CD4-positive, alpha-beta memory T cell (primary cell): ENCODE measurements around the gene MAP4K4. TPM values are rescaled to one million over a fixed set of nuclear protein-coding genes. Genes with fewer than 3 reads are reported as not detected.

Source experiments
- CTCF ChIA-PET: fragments of 350-600 bp; sonication (Branson Sonifier 250); formaldehyde crosslinking; loops from one replicate; lab custom pipeline; 2021; ENCODE audit warnings: inconsistent platforms; ENCODE audit not compliant: partially characterized antibody; lab: Charles Lee
- POLR2A ChIA-PET: fragments of 350-600 bp; sonication (Branson Sonifier 250); formaldehyde crosslinking; loops from one replicate; lab custom pipeline; 2021; ENCODE audit not compliant: partially characterized antibody; lab: Charles Lee
- DNase-seq, 5 donors: peaks; one replicate each; pipeline versions ENCODE4 v3.0.0 to v3.0.0-alpha.2; 2020 to 2022; ENCODE audit warnings: mixed read lengths in 1 of 5
- H3K27ac ChIP-seq: one replicate; pipeline ENCODE4 v1.7.0; 2013; ENCODE audit warnings: low read depth, low read length
- H3K27me3 ChIP-seq: 2 replicates; pipeline ENCODE4 v1.7.0; 2013; ENCODE audit warnings: mild to moderate bottlenecking, low read length, moderate library complexity; ENCODE audit not compliant: insufficient read depth
- H3K36me3 ChIP-seq: 2 replicates; pipeline ENCODE4 v1.7.0; 2013; ENCODE audit warnings: mild to moderate bottlenecking, low read length, moderate library complexity; ENCODE audit not compliant: insufficient read depth
- H3K4me1 ChIP-seq: 2 replicates; pipeline ENCODE4 v1.7.0; 2013; ENCODE audit warnings: mild to moderate bottlenecking, low read length, moderate library complexity; ENCODE audit not compliant: insufficient read depth
- H3K4me3 ChIP-seq, 2 donors: one replicate each; pipeline ENCODE4 v1.7.0; 2013; ENCODE audit warnings: low read length in 2 of 2, mild to moderate bottlenecking in 1 of 2
- H3K9me3 ChIP-seq, 2 donors: one replicate each; pipeline ENCODE4 v1.7.0; 2013; ENCODE audit warnings: low read length in 2 of 2, control low read depth in 1 of 2; ENCODE audit not compliant: control insufficient read depth in 1 of 2
- H3K27ac Mint-ChIP-seq, 7 donors: one replicate each; pipeline ENCODE4 v1.8.0; 2020 to 2021; ENCODE audit warnings: mixed read lengths in 7 of 7, mild to moderate bottlenecking in 6 of 7, inconsistent platforms in 3 of 7, moderate library complexity in 3 of 7
- H3K27me3 Mint-ChIP-seq, 2 donors: one replicate each; pipeline ENCODE4 v1.8.0; 2020 to 2021; ENCODE audit warnings: mixed read lengths in 2 of 2
- H3K36me3 Mint-ChIP-seq, 2 donors: one replicate each; pipeline ENCODE4 v1.8.0; 2020 to 2021; ENCODE audit warnings: mixed read lengths in 2 of 2, inconsistent platforms in 1 of 2, mild to moderate bottlenecking in 1 of 2
- H3K4me1 Mint-ChIP-seq, 4 donors: one replicate each; pipeline ENCODE4 v1.8.0; 2020 to 2021; ENCODE audit warnings: mixed read lengths in 4 of 4, mild to moderate bottlenecking in 1 of 4
- H3K4me3 Mint-ChIP-seq, 8 donors: one replicate each; pipeline ENCODE4 v1.8.0; 2020 to 2021; ENCODE audit warnings: mixed read lengths in 8 of 8, mild to moderate bottlenecking in 7 of 8, moderate library complexity in 6 of 8, inconsistent platforms in 3 of 8
- H3K9me3 Mint-ChIP-seq, 8 donors: one replicate each; pipeline ENCODE4 v1.8.0; 2020 to 2021; ENCODE audit warnings: mixed read lengths in 8 of 8, mild to moderate bottlenecking in 5 of 8, inconsistent platforms in 3 of 8, moderate library complexity in 1 of 8
- intact Hi-C: fragments of 100-400 bp; cut with micrococcal nuclease; formaldehyde crosslinking; loops from one replicate; pipeline ENCODE4 v1.15.1; 2023
- polyA plus RNA-seq, 2 donors: library from polyadenylated mRNA; unstranded; fragments of 300-500 nt; fragmentation: Illumina TruSeq; gene quantifications; one replicate each; pipeline ENCODE4 v1.2.3, GENCODE V29; 2021
- total RNA-seq, 2 experiments: library from RNA; stranded (reverse); gene quantifications; one replicate each; pipeline ENCODE4 v1.2.3, GENCODE V29; 2021

Gene MAP4K4
- total and polyA plus RNA-seq, 4 experiments from 2014 or later: 2.4 to 114 (median 62.2) TPM

GRCh38 chr2:101806123-101806522, 108.6 kb downstream of the MAP4K4 start:
- Histone ChIP-seq H3K36me3 (no peaks in the 10 kb centered on the region), H3K4me3 (no peak overlapping the region), H3K4me1 (peaks cover 48% of the 10 kb centered on the region), H3K27me3 (no peaks in the 10 kb centered on the region), H3K27ac (no peak overlapping the region), H3K9me3 (no peaks in the 10 kb centered on the region)
- peaks cover 8 to 17% of the 10 kb centered on the region in 2 donors for H3K36me3 Mint-ChIP-seq
- intact Hi-C loops: no loop called here
- peak in 1 of 5 donors; percentile 41 for DNase-seq
- no peaks in the 10 kb centered on the region for H3K9me3 Mint-ChIP-seq
- H3K4me1 Mint-ChIP-seq: peaks cover 51 to 74% (median 63%) of the 10 kb centered on the region in 4 donors
- no peaks in the 10 kb centered on the region for H3K27me3 Mint-ChIP-seq
- peak overlapping the region in 1 of 8 donors; percentile 11 for H3K4me3 Mint-ChIP-seq
- H3K27ac Mint-ChIP-seq: peak overlapping the region in 3 of 7 donors; percentile 30 to 57 (median 42)
- POLR2A ChIA-PET: interaction anchor here (1.4 kb wide), 1 partner anchor 8 kb away, joined by 4 read pairs; no protein-coding TSS in a partner anchor
- CTCF ChIA-PET: interaction anchor here (1.8 kb wide), 1 partner anchor 11 kb away, joined by 5 read pairs; no protein-coding TSS in a partner anchor

GRCh38 chr2:101806701-101807100, 109.2 kb downstream of the MAP4K4 start:
- Mint-ChIP-seq H3K9me3 (peaks cover 0 to 3% (median 0%) of the 10 kb centered on the region in 8 donors), H3K4me1 (peaks cover 52 to 76% (median 64%) of the 10 kb centered on the region in 4 donors), H3K4me3 (peak overlapping the region in 3 of 8 donors; percentile 2 to 53 (median 4)), H3K36me3 (peaks cover 13 to 17% of the 10 kb centered on the region in 2 donors), H3K27ac (peak overlapping the region in 6 of 7 donors; percentile 2 to 83 (median 28)), H3K27me3 (no peaks in the 10 kb centered on the region)
- CTCF ChIA-PET: interaction anchor here (1.1 to 1.8 kb wide), 2 partner anchors 12 to 20 kb away, joined by 3 to 5 read pairs; no protein-coding TSS in a partner anchor
- no peaks in the 10 kb centered on the region for H3K27me3 ChIP-seq
- DNase-seq: no peak
- H3K36me3 ChIP-seq: no peaks in the 10 kb centered on the region
- POLR2A ChIA-PET: interaction anchor here (1.4 kb wide), 1 partner anchor 9 kb away, joined by 4 read pairs; no protein-coding TSS in a partner anchor
- intact Hi-C loops: no loop called here
- H3K9me3 ChIP-seq: no peaks in the 10 kb centered on the region
- H3K4me3 ChIP-seq: no peak overlapping the region
- no peak overlapping the region for H3K27ac ChIP-seq
- H3K4me1 ChIP-seq: peaks cover 46% of the 10 kb centered on the region

GRCh38 chr2:101807242-101807641, 109.7 kb downstream of the MAP4K4 start:
- Histone ChIP-seq H3K4me1 (peaks cover 40% of the 10 kb centered on the region), H3K9me3 (no peaks in the 10 kb centered on the region), H3K36me3 (no peaks in the 10 kb centered on the region), H3K27me3 (no peaks in the 10 kb centered on the region), H3K4me3 (no peak overlapping the region), H3K27ac (no peak overlapping the region)
- Mint-ChIP-seq H3K27ac (no peak overlapping the region), H3K9me3 (peaks cover 0 to 3% (median 0%) of the 10 kb centered on the region in 8 donors), H3K27me3 (no peaks in the 10 kb centered on the region), H3K4me3 (no peak overlapping the region), H3K4me1 (peaks cover 50 to 76% (median 64%) of the 10 kb centered on the region in 4 donors), H3K36me3 (peaks cover 15 to 18% of the 10 kb centered on the region in 2 donors)
- no peak for DNase-seq
- CTCF ChIA-PET: interaction anchor here (1.1 to 1.8 kb wide), 2 partner anchors 12 to 19 kb away, joined by 3 to 5 read pairs; no protein-coding TSS in a partner anchor
- intact Hi-C loops: no loop called here
- POLR2A ChIA-PET: interaction anchor here (1.4 kb wide), 1 partner anchor 10 kb away, joined by 4 read pairs; no protein-coding TSS in a partner anchor

GRCh38 chr2:101808006-101808562, 110.6 kb downstream of the MAP4K4 start:
- Histone ChIP-seq H3K36me3 (no peaks in the 10 kb centered on the region), H3K27ac (no peak overlapping the region), H3K4me1 (peaks cover 38% of the 10 kb centered on the region), H3K4me3 (no peak overlapping the region), H3K27me3 (no peaks in the 10 kb centered on the region), H3K9me3 (no peaks in the 10 kb centered on the region)
- Mint-ChIP-seq H3K4me1 (peaks cover 48 to 72% (median 62%) of the 10 kb centered on the region in 4 donors), H3K27me3 (no peaks in the 10 kb centered on the region), H3K9me3 (peaks cover 0 to 3% (median 0%) of the 10 kb centered on the region in 8 donors), H3K27ac (peak overlapping the region in 2 of 7 donors; percentile 8 to 22), H3K36me3 (peaks cover 11 to 18% of the 10 kb centered on the region in 2 donors), H3K4me3 (no peak overlapping the region)
- CTCF ChIA-PET: interaction anchor here (1.4 kb wide), 1 partner anchor 17 kb away, joined by 4 read pairs; no protein-coding TSS in a partner anchor
- intact Hi-C loops: no loop called here
- POLR2A ChIA-PET: no interaction called here
- DNase-seq: no peak

- CTCF ChIA-PET: interaction anchor here (1.0 to 2.7 kb wide), 2 partner anchors 13 to 391 kb away, joined by 3 to 6 read pairs; no protein-coding TSS in a partner anchor
- intact Hi-C loops: no loop called here
Observed at GRCh38 chr2:101809698-101810097, 112.2 kb downstream of the MAP4K4 start.

GRCh38 chr2:101811226-101812015, 113.9 kb downstream of the MAP4K4 start:
- H3K27me3 Mint-ChIP-seq: no peaks in the 10 kb centered on the region
- no peak overlapping the region for H3K27ac ChIP-seq
- H3K36me3 Mint-ChIP-seq: peaks cover 8 to 18% of the 10 kb centered on the region in 2 donors
- H3K9me3 Mint-ChIP-seq: peaks cover 0 to 3% (median 0%) of the 10 kb centered on the region in 8 donors
- no peak for DNase-seq
- no peaks in the 10 kb centered on the region for H3K9me3 ChIP-seq
- H3K4me1 ChIP-seq: peaks cover 43% of the 10 kb centered on the region
- intact Hi-C loops: no loop called here
- H3K4me3 Mint-ChIP-seq: peak overlapping the region in 1 of 8 donors; percentile 24
- POLR2A ChIA-PET: no interaction called here
- H3K27ac Mint-ChIP-seq: peak overlapping the region in 5 of 7 donors; percentile 8 to 78 (median 30)
- no peaks in the 10 kb centered on the region for H3K36me3 ChIP-seq
- H3K4me3 ChIP-seq: no peak overlapping the region
- no peaks in the 10 kb centered on the region for H3K27me3 ChIP-seq
- CTCF ChIA-PET: interaction anchor here (2.7 kb wide), 1 partner anchor 11 kb away, joined by 6 read pairs; no protein-coding TSS in a partner anchor
- peaks cover 48 to 74% (median 61%) of the 10 kb centered on the region in 4 donors for H3K4me1 Mint-ChIP-seq

More at GRCh38 chr2:101809698-101810097, 112.2 kb downstream of the MAP4K4 start:
- Histone ChIP-seq H3K9me3 (no peaks in the 10 kb centered on the region), H3K36me3 (no peaks in the 10 kb centered on the region), H3K27me3 (no peaks in the 10 kb centered on the region), H3K27ac (no peak overlapping the region), H3K4me3 (no peak overlapping the region), H3K4me1 (peaks cover 39% of the 10 kb centered on the region)
- no peak for DNase-seq
- peaks cover 45 to 71% (median 61%) of the 10 kb centered on the region in 4 donors for H3K4me1 Mint-ChIP-seq
- POLR2A ChIA-PET: no interaction called here
- no peaks in the 10 kb centered on the region for H3K27me3 Mint-ChIP-seq
- H3K9me3 Mint-ChIP-seq: peaks cover 0 to 3% (median 0%) of the 10 kb centered on the region in 8 donors
- H3K4me3 Mint-ChIP-seq: peak overlapping the region in 1 of 8 donors; percentile 14
- H3K36me3 Mint-ChIP-seq: peaks cover 11 to 18% of the 10 kb centered on the region in 2 donors
- peak overlapping the region in 2 of 7 donors; percentile 25 to 38 for H3K27ac Mint-ChIP-seq
